CD4-positive, alpha-beta T cell treated with Interferon alpha-2 for 1 hour (primary cell): Measurements from ENCODE around the gene USP7.
"Not testable (repeated sequence)": the region's sequence is repeated elsewhere in the genome, so short reads cannot be mapped to it uniquely, and the experiment has no call there.

Experiments used
- DNase-seq, 2 donors: peaks; one replicate each; pipeline ENCODE4 v3.0.0-alpha.2; 2020 to 2022

Gene USP7

GRCh38 chr16:8963821-8964441 lies at the start of gene USP7:
TSS of gene USP7 (minus strand) at chr16:8963906. CDS start at chr16:8963285, 621 bp downstream.
- DNase-seq, result peak; percentile 87 to 93

GRCh38 chr16:9013508-9013864 lies 49.8 kb upstream of the USP7 start:
- DNase-seq, result no peak

- peak in 1 of 2 donors; percentile 3 for DNase-seq
These were observed 49.3 kb upstream of the USP7 start for GRCh38 chr16:9012848-9013507.

- no peak for DNase-seq
These were observed 48.6 kb upstream of the USP7 start for GRCh38 chr16:9012330-9012729.

GRCh38 chr16:9008601-9009260 lies 45.0 kb upstream of the USP7 start:
- peak; percentile 65 to 69 for DNase-seq

GRCh38 chr16:9007177-9007794 lies 43.6 kb upstream of the USP7 start:
- DNase-seq, result no peak

- no peak for DNase-seq
These were observed 40.5 kb upstream of the USP7 start for GRCh38 chr16:9004183-9004582.

- no peak for DNase-seq
These were observed 40.1 kb upstream of the USP7 start for GRCh38 chr16:9003763-9004162.

- no peak for DNase-seq
These were observed 39.6 kb upstream of the USP7 start for GRCh38 chr16:9003322-9003721.

- DNase-seq, result no peak
These were observed 38.3 kb upstream of the USP7 start for GRCh38 chr16:9002042-9002441.

- no peak for DNase-seq
These were observed 37.0 kb upstream of the USP7 start for GRCh38 chr16:9000664-9001063.

GRCh38 chr16:8999800-9000199 lies 36.1 kb upstream of the USP7 start:
- DNase-seq, result no peak

GRCh38 chr16:8998108-8998507 lies 34.4 kb upstream of the USP7 start:
- DNase-seq, result no peak

GRCh38 chr16:8996891-8997290 lies 33.2 kb upstream of the USP7 start:
- DNase-seq, result no peak

- no peak for DNase-seq
These were observed 26.7 kb upstream of the USP7 start for GRCh38 chr16:8990445-8990844.

GRCh38 chr16:8989099-8989878 lies 25.6 kb upstream of the USP7 start:
- DNase-seq, result no peak

- no peak for DNase-seq
These were observed 23.1 kb upstream of the USP7 start for GRCh38 chr16:8986818-8987191.

- no peak for DNase-seq
These were observed 22.4 kb upstream of the USP7 start for GRCh38 chr16:8986111-8986510.

- no peak for DNase-seq
These were observed 19.1 kb upstream of the USP7 start for GRCh38 chr16:8982816-8983215.

GRCh38 chr16:8981901-8982300 lies 18.2 kb upstream of the USP7 start:
- not testable (repeated sequence) for DNase-seq

- not testable (repeated sequence) for DNase-seq
These were observed 12.5 kb upstream of the USP7 start for GRCh38 chr16:8976189-8976588.

- no peak for DNase-seq
These were observed 11.3 kb upstream of the USP7 start for GRCh38 chr16:8975039-8975438.
